GM12801 (cell line): ENCODE data around the gene CD34.

Source experiments
- CTCF ChIP-seq: IDR thresholded peaks from one replicate; pipeline ENCODE4 v1.5.1; 2011; ENCODE audit warnings: control low read depth; ENCODE audit not compliant: insufficient read length; ENCODE audit errors: extremely low read depth

CD34 gene

GRCh38 chr1:207918011-207918410 lies 7.1 kb upstream of the CD34 start:
- TF ChIP-seq CTCF: no peak

GRCh38 chr1:207917080-207917479 lies 6.2 kb upstream of the CD34 start:
- TF ChIP-seq CTCF: no peak

GRCh38 chr1:207913951-207914350 lies 3.0 kb upstream of the CD34 start:
- TF ChIP-seq CTCF: no peak

- no peak for TF ChIP-seq CTCF
These were observed 1.2 kb upstream of the CD34 start for GRCh38 chr1:207911856-207912760.

- TF ChIP-seq CTCF: no peak
These were observed 1.2 kb downstream of the CD34 start for GRCh38 chr1:207909687-207910086.

GRCh38 chr1:207908107-207908734 lies 2.7 kb downstream of the CD34 start:
- TF ChIP-seq CTCF: no peak

GRCh38 chr1:207904391-207904790 lies 6.5 kb downstream of the CD34 start:
- no peak for TF ChIP-seq CTCF
